Progenitor cell of endocrine pancreas (in vitro differentiated cells): ENCODE measurements around the gene USP16. TPM values are rescaled to one million over a fixed set of nuclear protein-coding genes. Genes with fewer than 3 reads are reported as not detected.
A peak's percentile ranks its signal among the peaks of the same experiment; 100 is the strongest.
"Not testable (repeated sequence)": the region's sequence is repeated elsewhere in the genome, so short reads cannot be mapped to it uniquely, and the experiment has no call there.

Experiments used
- DNase-seq: peaks from one replicate; pipeline ENCODE4 v3.0.0; 2021; ENCODE audit warnings: low spot score; ENCODE audit not compliant: unreplicated experiment
- H3K27ac Mint-ChIP-seq: 2 replicates; pipeline ENCODE4 v1.8.0; 2021; ENCODE audit warnings: mild to moderate bottlenecking, moderate library complexity, mixed read lengths
- H3K27me3 Mint-ChIP-seq: 2 replicates; pipeline ENCODE4 v1.8.0; 2021; ENCODE audit warnings: mixed read lengths
- H3K36me3 Mint-ChIP-seq: 2 replicates; pipeline ENCODE4 v1.8.0; 2022; ENCODE audit warnings: mixed read lengths; ENCODE audit not compliant: insufficient read depth
- H3K4me1 Mint-ChIP-seq: 2 replicates; pipeline ENCODE4 v1.8.0; 2021; ENCODE audit warnings: low read depth, mixed read lengths
- H3K4me3 Mint-ChIP-seq: 2 replicates; pipeline ENCODE4 v1.8.0; 2021; ENCODE audit warnings: low read depth, mild to moderate bottlenecking, moderate library complexity, mixed read lengths
- H3K9me3 Mint-ChIP-seq: 2 replicates; pipeline ENCODE4 v1.8.0; 2021; ENCODE audit warnings: low read depth, mixed read lengths
- CTCF ChIP-seq: fragments of 200-600 bp; sonication (generic); IDR thresholded peaks from one replicate; pipeline ENCODE4 v1.5.0; 2021; ENCODE audit warnings: antibody characterized with exemption, mild to moderate bottlenecking; ENCODE audit not compliant: unreplicated experiment
- long read RNA-seq: library from polyadenylated mRNA; unstranded; transcript quantifications from one replicate; pipeline ENCODE4 v2.0.0, GENCODE V29; 2020
- total RNA-seq: library from RNA; stranded (reverse); gene quantifications from 2 replicates; pipeline ENCODE4 v1.2.1, GENCODE V29; 2021

USP16 gene
- total RNA-seq = 32.5 and 33.9 TPM in 2 replicates
- long read RNA-seq, partial matches to known transcripts = 17 of 19 reads
- long read RNA-seq, other reads (novel, unspliced or antisense) = 2 of 19 reads

- H3K4me1 Mint-ChIP-seq = peaks cover 19% of the 10 kb centered on the region
- peak within 1 kb of the TSS; percentile 99 for H3K27ac Mint-ChIP-seq
- no peaks in the 10 kb centered on the region for H3K27me3 Mint-ChIP-seq
- H3K36me3 Mint-ChIP-seq = peaks cover 3% of the 10 kb centered on the region
- peak; percentile 90 for DNase-seq
- peak; percentile 21 for TF ChIP-seq CTCF
- H3K4me3 Mint-ChIP-seq = peak within 1 kb of the TSS; percentile 97
- no peaks in the 10 kb centered on the region for H3K9me3 Mint-ChIP-seq
Measured at GRCh38 chr21:29024474-29025327, at the start of gene USP16. Gene USP16, plus strand, starts transcription at chr21:29024668. Its CDS starts 3,246 bp downstream, at chr21:29027914.

- H3K4me3 Mint-ChIP-seq = no peak overlapping the region
- DNase-seq = no peak
- H3K36me3 Mint-ChIP-seq = peaks cover 18% of the 10 kb centered on the region
Measured at GRCh38 chr21:28975397-28975796, 49.1 kb upstream of the USP16 start.

GRCh38 chr21:28979092-28979491 is 45.4 kb upstream of the USP16 start:
- no peak overlapping the region for H3K27ac Mint-ChIP-seq
- no peak overlapping the region for H3K4me3 Mint-ChIP-seq
- H3K36me3 Mint-ChIP-seq = peaks cover 18% of the 10 kb centered on the region
- no peak for TF ChIP-seq CTCF
- H3K27me3 Mint-ChIP-seq = no peaks in the 10 kb centered on the region
- DNase-seq = no peak
- no peaks in the 10 kb centered on the region for H3K4me1 Mint-ChIP-seq
- no peaks in the 10 kb centered on the region for H3K9me3 Mint-ChIP-seq

More at GRCh38 chr21:28975397-28975796, 49.1 kb upstream of the USP16 start:
- peaks cover 4% of the 10 kb centered on the region for H3K9me3 Mint-ChIP-seq
- no peak for TF ChIP-seq CTCF
- no peaks in the 10 kb centered on the region for H3K4me1 Mint-ChIP-seq
- H3K27ac Mint-ChIP-seq = no peak overlapping the region
- no peaks in the 10 kb centered on the region for H3K27me3 Mint-ChIP-seq

GRCh38 chr21:28982637-28983036 is 41.8 kb upstream of the USP16 start:
- DNase-seq = no peak
- Mint-ChIP-seq H3K27me3 (no peaks in the 10 kb centered on the region), H3K4me1 (no peaks in the 10 kb centered on the region), H3K9me3 (no peaks in the 10 kb centered on the region), H3K4me3 (no peak overlapping the region), H3K27ac (no peak overlapping the region), H3K36me3 (peaks cover 14% of the 10 kb centered on the region)
- TF ChIP-seq CTCF = no peak

GRCh38 chr21:28986677-28987076 is 37.8 kb upstream of the USP16 start:
- Mint-ChIP-seq H3K4me3 (no peak overlapping the region), H3K4me1 (peaks cover 5% of the 10 kb centered on the region), H3K36me3 (peaks cover 11% of the 10 kb centered on the region), H3K27ac (no peak overlapping the region), H3K27me3 (no peaks in the 10 kb centered on the region), H3K9me3 (no peaks in the 10 kb centered on the region)
- DNase-seq = no peak
- no peak for TF ChIP-seq CTCF

GRCh38 chr21:28988146-28988545 is 36.3 kb upstream of the USP16 start:
- DNase-seq = not testable (repeated sequence)

More at GRCh38 chr21:28988146-28988545, 36.3 kb upstream of the USP16 start:
- not testable (repeated sequence) for H3K27ac Mint-ChIP-seq, H3K4me1 Mint-ChIP-seq, H3K9me3 Mint-ChIP-seq, H3K36me3 Mint-ChIP-seq, H3K27me3 Mint-ChIP-seq, H3K4me3 Mint-ChIP-seq
